Mammary epithelial cell (primary cell): ENCODE data around the gene CEP20.

Source experiments
- CTCF ChIP-seq, 2 donors: IDR thresholded peaks in 1 of 2; conservative IDR thresholded peaks in 1 of 2; 2 replicates each; pipeline ENCODE4 v1.5.1; 2011 to 2012; ENCODE audit warnings: inconsistent platforms in 2 of 2, low read length in 2 of 2, mild to moderate bottlenecking in 2 of 2, control low read depth in 1 of 2, low read depth in 1 of 2; ENCODE audit not compliant: insufficient read depth in 1 of 2; ENCODE audit errors: extremely low read depth in 1 of 2
- EZH2 ChIP-seq: IDR thresholded peaks from 2 replicates; pipeline ENCODE4 v1.6.1; 2012; ENCODE audit warnings: low read length, inconsistent platforms, borderline replicate concordance

- TF ChIP-seq EZH2 (peak; percentile 49), CTCF (conservative IDR thresholded peaks at IDR 0.05 in 1 of 2, IDR thresholded peaks at IDR 0.05 in 1 of 2; ENCODE audit: extremely low read depth in 1 of 2, insufficient read depth in 1 of 2, low read depth in 1 of 2, low read length in 2 of 2) (no peak)
These were observed 65.4 kb downstream of the CEP20 start for GRCh38 chr16:15822957-15823356.
